NCI-H1417 (cell line): ENCODE measurements around the gene TFEC.
"Not testable (repeated sequence)": the region's sequence is repeated elsewhere in the genome, so short reads cannot be mapped to it uniquely, and the experiment has no call there.

Source experiments
- DNase-seq, 3 experiments: peaks; one replicate each; lab custom pipeline; 2025; lab: John Stamatoyannopoulos, UW

The TFEC gene

GRCh38 chr7:115988401-115988800 is 42.2 kb downstream of the TFEC start:
- no peak for DNase-seq

DNA sequence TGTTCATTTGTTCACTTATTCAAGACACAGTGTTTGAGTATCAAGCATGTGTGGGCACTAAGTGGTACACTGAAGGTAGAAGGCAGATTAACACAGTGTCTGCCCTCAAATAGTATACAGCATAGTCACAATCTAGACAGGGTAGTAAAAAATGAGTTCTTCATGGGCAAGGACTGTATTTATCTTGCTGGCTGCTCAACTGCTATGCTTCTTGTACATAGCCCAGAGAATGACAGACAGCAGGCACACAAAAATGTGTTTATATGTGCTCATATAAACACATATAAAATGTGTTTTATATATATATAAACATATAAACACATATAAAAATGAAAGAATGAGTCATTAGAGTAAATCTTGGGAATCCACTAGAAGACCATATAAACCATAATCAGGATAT is 43.1 kb downstream of the TFEC start:
- DNase-seq: no peak

- no peak for DNase-seq
These were observed 46.5 kb downstream of the TFEC start for GRCh38 chr7:115984105-115984504.

GRCh38 chr7:115980159-115980558 is 50.4 kb downstream of the TFEC start:
- no peak for DNase-seq

GRCh38 chr7:115976651-115977050 is 53.9 kb downstream of the TFEC start:
- DNase-seq: no peak

DNA sequence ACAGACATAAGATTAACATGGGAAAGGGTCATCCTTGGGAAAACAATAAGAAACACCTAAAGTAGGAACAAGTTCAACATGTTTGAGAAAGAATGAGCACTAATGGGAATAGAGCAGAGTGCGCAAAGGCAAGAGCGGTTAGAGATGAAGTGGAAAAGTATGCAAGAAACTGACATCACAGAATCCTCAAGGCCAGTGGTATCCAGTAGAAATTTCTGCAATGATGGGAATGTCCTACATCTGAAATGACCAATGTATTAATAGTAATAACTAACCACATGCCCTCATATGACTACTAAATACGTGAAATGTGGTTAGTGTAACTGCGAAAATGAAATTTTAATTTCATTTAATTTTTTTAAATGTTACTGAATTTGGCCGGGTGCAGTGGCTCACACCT is 54.8 kb downstream of the TFEC start:
- DNase-seq: no peak

DNA sequence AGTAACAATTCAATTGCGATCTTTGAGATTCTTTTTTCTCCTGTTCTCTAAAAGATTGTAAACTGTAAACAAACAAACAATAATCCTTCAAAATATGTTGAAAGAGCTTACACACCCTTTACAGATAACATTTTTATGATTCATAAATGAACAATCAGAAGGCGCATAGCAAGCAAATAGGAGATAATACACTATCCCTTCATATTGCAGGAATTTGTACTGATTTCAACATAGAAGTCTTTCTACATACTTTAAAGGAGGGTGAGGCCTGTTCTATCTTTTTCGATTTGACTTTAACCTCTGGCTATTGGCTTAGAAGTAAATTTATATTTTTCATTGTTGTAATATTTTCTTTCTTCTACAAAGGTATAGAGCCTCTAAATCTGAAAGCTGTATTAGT is 57.2 kb downstream of the TFEC start:
- no peak for DNase-seq

DNA sequence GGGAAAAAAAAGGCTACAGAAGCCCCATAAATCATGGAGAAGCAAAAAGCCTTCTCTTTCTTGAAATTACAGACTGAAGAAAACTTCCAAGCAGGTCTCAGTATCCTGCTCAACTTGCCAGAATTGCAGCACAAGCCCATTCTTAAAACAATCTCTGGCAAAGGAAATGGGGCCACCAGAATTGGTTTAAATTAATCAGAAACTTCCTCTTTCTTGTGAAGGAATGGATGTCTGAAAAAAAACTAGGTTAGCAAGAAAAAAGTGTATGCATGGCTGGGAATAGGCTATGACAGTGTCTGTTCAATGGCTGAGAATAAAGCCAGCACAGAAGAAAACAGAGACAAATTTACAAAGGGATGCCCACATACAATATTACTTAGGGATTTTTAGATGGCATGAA is 59.1 kb downstream of the TFEC start:
- no peak for DNase-seq

DNA sequence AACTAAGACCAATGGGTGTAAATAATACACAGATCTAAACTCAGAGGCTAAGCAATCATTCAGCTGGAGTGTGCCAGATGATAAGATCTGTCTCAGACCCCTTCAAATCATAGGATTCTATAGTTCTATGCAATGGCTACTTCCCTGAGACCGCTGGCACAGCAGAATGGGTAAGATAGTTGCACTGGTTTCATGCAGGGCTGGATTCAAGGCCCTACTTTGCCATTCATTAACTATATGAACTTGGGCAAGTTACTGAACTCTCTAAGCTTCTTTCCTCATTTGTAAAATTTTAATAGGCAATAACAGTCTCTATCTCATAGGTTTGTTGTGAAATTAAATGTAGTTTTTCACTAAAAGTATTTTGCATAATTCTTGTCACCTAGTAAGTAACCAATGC is 62.0 kb downstream of the TFEC start:
- DNase-seq: no peak

DNA sequence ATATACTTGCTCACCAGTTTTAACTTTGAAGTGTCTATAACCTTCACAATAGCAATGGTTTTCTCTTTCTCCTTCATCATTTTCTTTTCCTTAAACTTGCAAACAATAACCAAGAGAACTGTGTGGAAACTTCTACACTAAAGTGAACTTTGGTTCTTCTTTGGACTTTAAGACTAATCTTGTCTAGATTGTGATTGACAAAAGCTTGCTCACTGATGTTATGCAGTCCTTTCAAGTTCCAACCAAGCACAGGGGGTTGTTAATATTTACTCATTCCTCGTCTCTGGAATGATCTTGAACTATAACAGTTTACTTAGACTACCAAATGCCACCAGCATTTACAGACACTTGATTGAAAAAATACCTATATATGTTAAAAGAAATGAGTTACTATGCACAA is 62.4 kb downstream of the TFEC start:
- no peak for DNase-seq

DNA sequence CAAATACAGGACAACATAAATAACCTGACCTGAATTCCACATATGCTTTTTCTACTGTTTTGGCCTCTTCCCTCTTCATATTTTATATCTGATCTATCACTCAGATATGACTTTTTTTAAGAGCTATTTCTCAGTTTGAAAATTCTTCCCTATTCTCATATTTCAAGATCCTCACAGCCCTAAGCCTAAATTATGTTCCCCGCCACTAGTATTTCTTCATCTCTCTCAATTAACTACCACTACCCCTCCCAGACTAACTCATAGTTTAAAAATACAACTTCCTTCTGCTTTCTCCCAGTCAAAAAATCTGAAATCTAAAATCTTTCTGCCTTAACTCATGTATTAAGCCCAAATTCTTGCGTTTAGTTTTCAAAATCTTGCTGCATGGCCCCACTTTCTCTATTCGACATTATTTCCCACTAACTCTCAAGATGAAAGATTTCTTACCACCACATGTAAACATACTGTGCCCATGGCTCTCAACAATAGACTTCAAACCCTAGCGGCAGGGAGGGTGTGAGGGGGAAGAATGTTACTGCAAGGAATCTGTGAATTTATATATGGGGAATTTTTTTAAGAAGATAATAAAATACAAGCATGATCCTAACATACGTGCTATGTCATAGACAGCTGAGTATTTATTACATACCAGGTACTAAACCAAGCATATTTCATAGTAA is 64.6 kb downstream of the TFEC start:
- DNase-seq: no peak

GRCh38 chr7:115965236-115965635 is 65.3 kb downstream of the TFEC start:
- no peak for DNase-seq

DNA sequence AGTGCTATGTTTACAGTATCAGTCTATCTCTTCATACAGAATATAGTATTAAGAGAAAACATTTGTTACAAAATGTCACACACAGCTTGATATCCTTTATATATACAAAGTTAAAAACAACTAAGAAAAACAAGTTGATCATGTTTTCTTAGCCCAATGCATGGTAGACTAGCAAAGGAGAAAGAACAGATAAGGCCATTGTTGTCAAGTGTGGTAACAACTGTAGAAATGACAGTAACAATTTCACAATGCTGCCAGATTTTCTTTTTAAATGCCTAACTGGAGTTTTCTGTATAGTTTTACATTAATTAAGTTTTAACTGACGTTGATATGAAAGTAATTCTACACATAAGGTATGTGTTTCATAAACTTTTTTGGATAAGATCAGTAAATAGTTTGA is 65.8 kb downstream of the TFEC start:
- no peak for DNase-seq

DNA sequence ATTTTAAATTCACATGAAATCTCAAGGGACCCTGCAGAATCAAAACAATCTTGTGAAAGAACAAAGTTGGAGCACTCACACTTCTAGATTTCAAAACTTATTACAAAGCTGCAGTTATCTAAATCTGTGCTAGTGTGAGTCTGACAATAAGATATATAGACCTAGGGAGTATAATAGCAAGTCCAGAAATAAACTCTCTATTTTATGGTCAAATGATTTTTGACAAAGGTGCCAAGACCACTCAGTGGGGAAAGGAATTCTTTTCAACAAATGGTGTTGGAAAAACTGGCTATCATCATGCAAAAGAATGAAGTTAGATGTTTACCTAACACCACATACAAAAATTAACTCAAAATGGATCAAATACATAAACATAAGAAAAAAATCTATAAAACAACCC is 68.2 kb downstream of the TFEC start:
- no peak for DNase-seq

GRCh38 chr7:115953592-115954255 is 76.8 kb downstream of the TFEC start:
- peak in 2 of 3 experiments; percentile 8 to 63 for DNase-seq

DNA sequence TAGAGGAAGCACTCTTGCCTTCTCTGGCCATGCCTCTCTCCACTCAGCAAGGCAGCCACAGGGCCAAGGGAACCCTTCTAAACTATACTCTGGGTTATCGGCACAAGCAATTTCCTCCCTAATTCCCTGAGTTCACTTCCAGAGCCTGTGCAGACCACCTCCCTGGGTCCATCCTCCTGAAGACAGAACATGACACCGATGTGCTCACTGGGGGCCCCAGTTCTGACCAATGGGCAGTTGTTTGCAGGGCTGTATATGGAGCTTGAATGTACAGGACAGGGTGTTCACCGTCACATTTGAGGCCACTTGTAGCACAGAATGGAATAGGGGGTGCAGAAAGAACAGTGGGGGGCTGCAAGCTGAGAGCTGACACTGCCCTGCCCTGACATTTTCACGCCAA is 77.7 kb downstream of the TFEC start:
- no peak for DNase-seq

GRCh38 chr7:115951547-115951946 is 79.0 kb downstream of the TFEC start:
- no peak for DNase-seq

- no peak for DNase-seq
These were observed 88.8 kb downstream of the TFEC start for GRCh38 chr7:115941703-115942268.

DNA sequence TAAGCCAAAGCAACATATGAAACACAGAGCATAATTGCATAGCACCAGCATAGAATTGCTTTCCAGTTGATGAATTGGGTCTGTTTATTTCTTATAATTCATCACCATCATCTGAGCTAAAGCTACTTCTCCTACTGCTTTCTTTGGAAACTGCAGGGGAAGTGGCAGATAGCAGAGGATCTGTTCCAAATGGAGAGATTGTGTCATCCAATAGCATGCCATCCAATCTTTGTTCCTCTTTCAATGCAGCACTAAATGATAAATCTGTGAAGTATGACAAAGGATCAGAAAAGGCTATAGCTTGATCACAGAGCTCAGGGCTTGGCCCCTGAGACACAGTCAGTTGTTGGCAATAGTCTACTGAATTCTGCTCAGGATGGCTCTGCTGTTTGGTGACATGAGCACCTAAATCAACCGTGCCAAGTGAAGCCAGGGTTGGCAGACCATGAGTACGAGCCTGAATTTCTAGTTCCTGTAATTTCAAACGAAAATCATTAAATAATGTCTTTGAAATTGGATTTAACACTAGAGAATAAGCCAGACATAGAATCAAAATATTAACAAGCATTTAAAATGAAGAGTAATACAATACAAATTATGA is 90.0 kb downstream of the TFEC start:
- no peak for DNase-seq

- no peak for DNase-seq
These were observed 92.6 kb downstream of the TFEC start for GRCh38 chr7:115937960-115938359.

GRCh38 chr7:115933471-115933870 is 97.1 kb downstream of the TFEC start:
- DNase-seq: no peak

GRCh38 chr7:115932880-115933279 is 97.7 kb downstream of the TFEC start:
- DNase-seq: no peak

- not testable (repeated sequence) for DNase-seq
These were observed 100.4 kb downstream of the TFEC start for GRCh38 chr7:115930184-115930583.
